Neural cell (in vitro differentiated cells): Measurements from ENCODE around the gene ANGPTL8. TPM values are rescaled to one million over a fixed set of nuclear protein-coding genes. Genes with fewer than 3 reads are reported as not detected.

ENCODE experiments used
- H2AFZ ChIP-seq: fragments of 200-600, 300-800 bp; sonication (generic), shearing (Covaris generic); 2 replicates; pipeline ENCODE4 v1.6.0; 2014; ENCODE audit warnings: low read depth, mild to moderate bottlenecking, antibody characterized with exemption, low read length, moderate library complexity
- H3F3A ChIP-seq: fragments of 200-600 bp; shearing (Covaris generic); 2 replicates; pipeline ENCODE4 v1.6.1; 2016; ENCODE audit warnings: mild to moderate bottlenecking, moderate library complexity, mixed read lengths, antibody characterized with exemption, low read length; ENCODE audit not compliant: insufficient read depth, poor library complexity, severe bottlenecking
- H3K27ac ChIP-seq: fragments of 200-600, 300-800 bp; sonication (generic), shearing (Covaris generic); 2 replicates; pipeline ENCODE4 v1.5.1; 2014; ENCODE audit warnings: mild to moderate bottlenecking, low read length, moderate library complexity
- H3K27me3 ChIP-seq: fragments of 300-800, 200-600 bp; sonication (generic), shearing (Covaris generic); 2 replicates; pipeline ENCODE4 v1.6.0; 2014; ENCODE audit warnings: mild to moderate bottlenecking, low read depth, low read length, moderate library complexity; ENCODE audit not compliant: insufficient read depth
- H3K36me3 ChIP-seq: fragments of 300-800, 200-600 bp; sonication (generic), shearing (Covaris generic); 2 replicates; pipeline ENCODE4 v1.5.1; 2014; ENCODE audit warnings: mild to moderate bottlenecking, antibody characterized with exemption, low read length, moderate library complexity; ENCODE audit not compliant: insufficient read depth
- H3K4me2 ChIP-seq: fragments of 300-800, 200-600 bp; sonication (generic), shearing (Covaris generic); 2 replicates; pipeline ENCODE4 v1.6.0; 2014; ENCODE audit warnings: mild to moderate bottlenecking, low read length
- H3K4me3 ChIP-seq: fragments of 300-800, 200-600 bp; sonication (generic), shearing (Covaris generic); 2 replicates; pipeline ENCODE4 v1.5.1; 2014; ENCODE audit warnings: mild to moderate bottlenecking, low read length, moderate library complexity
- H3K79me2 ChIP-seq: fragments of 200-600 bp; shearing (Covaris generic); replicated peaks from 2 replicates; pipeline ENCODE4 v1.6.0; 2014; ENCODE audit warnings: mild to moderate bottlenecking, low read length, moderate library complexity; ENCODE audit not compliant: insufficient read depth
- H3K9ac ChIP-seq: fragments of 300-800, 200-600 bp; sonication (generic), shearing (Covaris generic); 2 replicates; pipeline ENCODE4 v1.6.1; 2016; ENCODE audit warnings: mild to moderate bottlenecking, low read length, mixed read lengths
- H3K9me2 ChIP-seq: fragments of 200-600 bp; shearing (Covaris generic); 2 replicates; pipeline ENCODE4 v1.6.1; 2016; ENCODE audit warnings: mild to moderate bottlenecking, low read length, mixed read lengths; ENCODE audit not compliant: insufficient read depth
- H3K9me3 ChIP-seq: fragments of 200-600, 300-800 bp; sonication (generic), shearing (Covaris generic); 2 replicates; pipeline ENCODE4 v1.6.1; 2016; ENCODE audit warnings: mild to moderate bottlenecking, mixed run types, low read length, moderate library complexity, mixed read lengths
- H4K20me1 ChIP-seq: fragments of 200-600 bp; shearing (Covaris generic); 2 replicates; pipeline ENCODE4 v1.6.1; 2016; ENCODE audit warnings: mild to moderate bottlenecking, mixed run types; ENCODE audit not compliant: insufficient read depth
- CTCF ChIP-seq: fragments of 450-650 bp; IDR thresholded peaks from 2 replicates; pipeline ENCODE4 v1.5.1; 2014; ENCODE audit warnings: antibody characterized with exemption, mild to moderate bottlenecking, moderate library complexity; ENCODE audit not compliant: poor library complexity, severe bottlenecking
- EP300 ChIP-seq: fragments of 450-650 bp; conservative IDR thresholded peaks from 2 replicates; pipeline ENCODE4 v1.6.1; 2014; ENCODE audit warnings: antibody characterized with exemption, mild to moderate bottlenecking, moderate library complexity; ENCODE audit not compliant: poor library complexity, severe bottlenecking
- EZH2 ChIP-seq: fragments of 200-600, 300-800 bp; shearing (Covaris generic), sonication (generic); IDR thresholded peaks from 2 replicates; pipeline ENCODE4 v1.6.1; 2014; ENCODE audit warnings: antibody characterized with exemption, low read length, borderline replicate concordance, mild to moderate bottlenecking; ENCODE audit not compliant: insufficient read depth, poor library complexity, severe bottlenecking
- MXI1 ChIP-seq: fragments of 450-650 bp; conservative IDR thresholded peaks from 2 replicates; pipeline ENCODE4 v1.6.1; 2014; ENCODE audit warnings: antibody characterized with exemption, mild to moderate bottlenecking; ENCODE audit not compliant: poor library complexity, severe bottlenecking
- POLR2AphosphoS5 ChIP-seq: IDR thresholded peaks from 2 replicates; pipeline ENCODE4 v1.6.1; 2012
- RAD21 ChIP-seq: fragments of 450-650 bp; conservative IDR thresholded peaks from 2 replicates; pipeline ENCODE4 v1.6.1; 2014; ENCODE audit warnings: antibody characterized with exemption, mild to moderate bottlenecking, moderate library complexity
- REST ChIP-seq: IDR thresholded peaks from 2 replicates; pipeline ENCODE4 v1.6.1; 2012; ENCODE audit warnings: borderline replicate concordance
- SMC3 ChIP-seq: fragments of 450-650 bp; conservative IDR thresholded peaks from 2 replicates; pipeline ENCODE4 v1.6.1; 2014; ENCODE audit warnings: antibody characterized with exemption, mild to moderate bottlenecking, moderate library complexity; ENCODE audit not compliant: poor library complexity
- TAF1 ChIP-seq: IDR thresholded peaks from 2 replicates; pipeline ENCODE4 v1.6.1; 2012; ENCODE audit warnings: low read depth
- polyA plus RNA-seq: library from polyadenylated mRNA; depleted of rRNA; stranded (reverse); fragments of >200 nt; gene quantifications from 2 replicates; pipeline ENCODE4 v1.2.3, GENCODE V29; 2014

ANGPTL8 gene
- polyA plus RNA-seq, 1 donor from 2014 or later = not detected

- Histone ChIP-seq H3K79me2 (no peaks in the 10 kb centered on the region), H3K27ac (no peak overlapping the region), H3K27me3 (no peaks in the 10 kb centered on the region), H3K9me3 (no peaks in the 10 kb centered on the region), H4K20me1 (no peaks in the 10 kb centered on the region), H3K4me2 (no peak overlapping the region), H2AFZ (no peak overlapping the region), H3K9me2 (no peaks in the 10 kb centered on the region), H3F3A (no peaks in the 10 kb centered on the region), H3K4me3 (no peak overlapping the region), H3K9ac (no peak overlapping the region), H3K36me3 (no peaks in the 10 kb centered on the region)
- no peak for TF ChIP-seq RAD21
- TF ChIP-seq MXI1 = no peak
- no peak for TF ChIP-seq SMC3
- TF ChIP-seq REST = no peak
- no peak for TF ChIP-seq EP300
- TF ChIP-seq CTCF = no peak
- no peak for TF ChIP-seq EZH2
- TF ChIP-seq POLR2AphosphoS5 = no peak
- TF ChIP-seq TAF1 = no peak
These were observed 47.0 kb downstream of the ANGPTL8 start for GRCh38 chr19:11286312-11286974.

GRCh38 chr19:11288349-11288748 is 48.9 kb downstream of the ANGPTL8 start:
- H3K9me3 ChIP-seq = no peaks in the 10 kb centered on the region
- no peaks in the 10 kb centered on the region for H4K20me1 ChIP-seq
- no peak overlapping the region for H3K4me2 ChIP-seq
- no peak overlapping the region for H3K4me3 ChIP-seq
- H3K79me2 ChIP-seq = no peaks in the 10 kb centered on the region
- no peaks in the 10 kb centered on the region for H3K36me3 ChIP-seq
- H3F3A ChIP-seq = no peaks in the 10 kb centered on the region
- H3K27me3 ChIP-seq = no peaks in the 10 kb centered on the region
- TF ChIP-seq CTCF (no peak), RAD21 (no peak)
- no peak overlapping the region for H3K9ac ChIP-seq
- no peak overlapping the region for H3K27ac ChIP-seq
- H3K9me2 ChIP-seq = no peaks in the 10 kb centered on the region
- H2AFZ ChIP-seq = no peak overlapping the region
